ENCODE measurements around the gene DCTPP1. TPM values are rescaled to one million over a fixed set of nuclear protein-coding genes. Genes with fewer than 3 reads are reported as not detected.
"Not testable (repeated sequence)": the region's sequence is repeated elsewhere in the genome, so short reads cannot be mapped to it uniquely, and the experiment has no call there.

DCTPP1 gene
- polyA plus RNA-seq, 1 donor from 2014 or later = 47.3 TPM

- not testable (repeated sequence) for H4K20me1 ChIP-seq (ENCODE audit: insufficient read depth); H3K79me2 ChIP-seq (replicated peaks; ENCODE audit: insufficient read depth, low read length); H3K9me3 ChIP-seq (ENCODE audit: low read length); H2AFZ ChIP-seq (ENCODE audit: low read depth, low read length); H3K9me2 ChIP-seq (ENCODE audit: insufficient read depth, low read length); H3K9ac ChIP-seq (ENCODE audit: low read length); H3F3A ChIP-seq (ENCODE audit: insufficient read depth, low read length, poor library complexity, severe bottlenecking); H3K36me3 ChIP-seq (ENCODE audit: insufficient read depth, low read length); H3K4me3 ChIP-seq (ENCODE audit: low read length); H3K4me2 ChIP-seq (ENCODE audit: low read length); H3K27ac ChIP-seq (ENCODE audit: low read length); H3K27me3 ChIP-seq (ENCODE audit: insufficient read depth, low read depth, low read length)
Observed at GRCh38 chr16:30477773-30478172, 47.9 kb upstream of the DCTPP1 start.

DNA sequence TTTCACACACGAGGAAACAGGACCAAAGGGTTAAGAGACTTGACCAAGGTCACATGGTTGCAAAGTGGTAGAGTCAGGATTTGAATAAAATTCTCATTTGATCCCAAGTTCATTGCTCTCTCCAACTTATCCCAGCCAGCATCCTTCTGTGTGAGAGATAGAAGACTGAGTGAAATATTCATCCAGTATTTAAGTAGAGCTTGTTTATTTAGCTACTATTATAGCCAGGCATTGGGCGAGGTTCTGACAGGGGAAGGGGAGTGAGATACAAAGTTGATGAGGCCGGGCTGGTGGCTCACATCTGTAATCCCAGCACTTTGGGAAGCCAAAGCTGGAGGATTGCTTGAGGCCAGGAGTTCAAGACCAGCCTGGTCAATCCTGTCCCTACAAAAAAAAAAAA is 47.2 kb upstream of the DCTPP1 start:
- no peaks in the 10 kb centered on the region for H3K36me3 ChIP-seq (ENCODE audit: insufficient read depth, low read length)
- no peak overlapping the region for H3K4me3 ChIP-seq (ENCODE audit: low read length)
- H2AFZ ChIP-seq (ENCODE audit: low read depth, low read length) = no peak overlapping the region
- no peak overlapping the region for H3K27ac ChIP-seq (ENCODE audit: low read length)
- H3K27me3 ChIP-seq (ENCODE audit: insufficient read depth, low read depth, low read length) = no peaks in the 10 kb centered on the region
- no peaks in the 10 kb centered on the region for H3K9me2 ChIP-seq (ENCODE audit: insufficient read depth, low read length)
- H3K79me2 ChIP-seq (replicated peaks; ENCODE audit: insufficient read depth, low read length) = no peaks in the 10 kb centered on the region
- H3F3A ChIP-seq (ENCODE audit: insufficient read depth, low read length, poor library complexity, severe bottlenecking) = no peaks in the 10 kb centered on the region
- no peak overlapping the region for H3K4me2 ChIP-seq (ENCODE audit: low read length)
- no peaks in the 10 kb centered on the region for H4K20me1 ChIP-seq (ENCODE audit: insufficient read depth)
- H3K9me3 ChIP-seq (ENCODE audit: low read length) = no peaks in the 10 kb centered on the region
- H3K9ac ChIP-seq (ENCODE audit: low read length) = no peak overlapping the region
- no peak for TF ChIP-seq MXI1 (conservative IDR thresholded peaks at IDR 0.05; ENCODE audit: poor library complexity, severe bottlenecking)
- no peak for TF ChIP-seq POLR2AphosphoS5 (IDR thresholded peaks at IDR 0.05)
- no peak for TF ChIP-seq TAF1 (IDR thresholded peaks at IDR 0.05; ENCODE audit: low read depth)
- TF ChIP-seq EP300 (conservative IDR thresholded peaks at IDR 0.05; ENCODE audit: poor library complexity, severe bottlenecking) = no peak
- no peak for TF ChIP-seq SMC3 (conservative IDR thresholded peaks at IDR 0.05; ENCODE audit: poor library complexity)
- TF ChIP-seq RAD21 (conservative IDR thresholded peaks at IDR 0.05) = no peak
- no peak for TF ChIP-seq EZH2 (IDR thresholded peaks at IDR 0.05; ENCODE audit: borderline replicate concordance, insufficient read depth, low read length, poor library complexity, severe bottlenecking)
- TF ChIP-seq REST (IDR thresholded peaks at IDR 0.05; ENCODE audit: borderline replicate concordance) = no peak
- TF ChIP-seq CTCF (IDR thresholded peaks at IDR 0.05; ENCODE audit: poor library complexity, severe bottlenecking) = no peak

GRCh38 chr16:30474684-30475083 is 44.9 kb upstream of the DCTPP1 start:
- Histone ChIP-seq H2AFZ (ENCODE audit: low read depth, low read length) (no peak overlapping the region), H3K9ac (ENCODE audit: low read length) (no peak overlapping the region), H3K9me2 (ENCODE audit: insufficient read depth, low read length) (no peaks in the 10 kb centered on the region), H3K27me3 (ENCODE audit: insufficient read depth, low read depth, low read length) (no peaks in the 10 kb centered on the region), H3K4me3 (ENCODE audit: low read length) (no peak overlapping the region), H3K27ac (ENCODE audit: low read length) (no peak overlapping the region), H3K79me2 (replicated peaks; ENCODE audit: insufficient read depth, low read length) (no peaks in the 10 kb centered on the region), H4K20me1 (ENCODE audit: insufficient read depth) (no peaks in the 10 kb centered on the region), H3K36me3 (ENCODE audit: insufficient read depth, low read length) (no peaks in the 10 kb centered on the region), H3K9me3 (ENCODE audit: low read length) (no peaks in the 10 kb centered on the region), H3K4me2 (ENCODE audit: low read length) (no peak overlapping the region), H3F3A (ENCODE audit: insufficient read depth, low read length, poor library complexity, severe bottlenecking) (no peaks in the 10 kb centered on the region)
- TF ChIP-seq MXI1 (conservative IDR thresholded peaks at IDR 0.05; ENCODE audit: poor library complexity, severe bottlenecking) (no peak), RAD21 (conservative IDR thresholded peaks at IDR 0.05) (no peak), POLR2AphosphoS5 (IDR thresholded peaks at IDR 0.05) (no peak), EZH2 (IDR thresholded peaks at IDR 0.05; ENCODE audit: borderline replicate concordance, insufficient read depth, low read length, poor library complexity, severe bottlenecking) (no peak), CTCF (IDR thresholded peaks at IDR 0.05; ENCODE audit: poor library complexity, severe bottlenecking) (no peak), EP300 (conservative IDR thresholded peaks at IDR 0.05; ENCODE audit: poor library complexity, severe bottlenecking) (no peak), SMC3 (conservative IDR thresholded peaks at IDR 0.05; ENCODE audit: poor library complexity) (no peak), REST (IDR thresholded peaks at IDR 0.05; ENCODE audit: borderline replicate concordance) (no peak), TAF1 (IDR thresholded peaks at IDR 0.05; ENCODE audit: low read depth) (no peak)
